HG02642 (cell line): ENCODE results near the gene VPS52.
"Not testable (repeated sequence)": the region's sequence is repeated elsewhere in the genome, so short reads cannot be mapped to it uniquely, and the experiment has no call there.

Experiments
- ATAC-seq: cut with Tn5 transposase; IDR thresholded peaks from one replicate; pipeline ENCODE4 v1.9.1; 2021; ENCODE audit warnings: mild to moderate bottlenecking; ENCODE audit not compliant: unreplicated experiment, poor library complexity

VPS52 gene

GRCh38 chr6:33251395-33252012 lies 20.2 kb downstream of the VPS52 start:
- no peak for ATAC-seq

DNA sequence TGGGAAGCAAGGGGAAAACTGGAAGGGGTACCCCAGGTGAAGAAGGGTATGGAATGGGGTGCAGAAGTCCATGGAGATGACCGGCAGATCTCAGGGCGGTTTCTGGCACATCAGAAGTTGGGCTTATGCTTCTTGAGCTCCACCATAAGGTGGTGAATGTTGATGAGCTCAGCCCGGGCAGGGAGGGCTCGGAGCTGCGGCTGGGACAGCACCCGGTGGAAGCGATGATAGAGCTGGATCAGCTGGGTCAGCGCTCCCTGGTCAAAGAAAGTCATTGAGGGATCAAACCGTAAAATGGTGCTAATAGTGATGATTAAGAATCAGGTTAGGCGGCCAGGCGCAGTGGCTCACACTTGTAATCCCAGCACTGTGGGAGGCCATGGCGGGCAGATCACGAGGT lies 20.9 kb downstream of the VPS52 start:
- ATAC-seq, result no peak

DNA sequence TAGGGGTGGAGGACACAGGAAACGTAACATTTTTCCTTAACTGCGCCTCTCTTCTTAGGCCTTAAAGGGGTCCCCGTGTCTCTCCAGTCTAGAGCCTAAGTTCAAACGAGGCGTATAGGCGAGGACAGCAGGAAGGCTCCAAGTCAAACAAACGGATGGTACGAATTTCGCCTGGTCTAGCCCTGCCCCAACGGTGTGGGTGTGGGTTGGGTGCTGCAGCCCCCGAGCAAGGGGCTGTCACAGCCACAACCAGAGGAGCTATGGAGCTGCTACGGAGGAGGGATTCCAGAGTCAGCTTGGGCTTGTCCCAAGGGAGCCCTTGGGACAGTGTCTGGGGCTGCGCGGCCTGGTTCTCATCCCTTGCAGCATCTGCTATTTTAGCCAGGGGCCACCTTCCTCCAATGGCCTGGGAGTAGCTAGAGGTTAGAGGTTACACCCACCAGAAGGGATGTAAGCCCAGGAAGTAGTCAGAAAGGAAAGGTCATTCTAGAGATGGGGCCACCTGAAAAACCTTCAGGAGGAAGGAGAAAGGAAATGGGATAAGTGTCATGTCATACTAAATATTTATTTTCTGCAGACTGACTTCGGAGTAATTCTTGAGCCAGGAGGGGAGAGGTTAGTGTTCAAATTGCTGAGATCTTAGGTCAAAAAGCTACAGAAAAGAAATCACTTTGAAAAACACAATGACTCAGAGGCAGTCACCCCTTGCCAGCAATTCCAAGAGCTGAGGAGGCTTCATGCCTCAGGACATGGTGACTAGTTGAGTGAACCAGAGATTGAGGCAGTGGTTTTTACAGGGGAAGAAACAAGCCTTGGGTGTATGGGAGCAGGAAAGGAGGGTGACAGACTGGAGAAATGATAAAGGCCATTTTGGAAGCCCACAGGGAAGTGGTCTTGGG lies 21.7 kb downstream of the VPS52 start:
- ATAC-seq, result peak; percentile 3

DNA sequence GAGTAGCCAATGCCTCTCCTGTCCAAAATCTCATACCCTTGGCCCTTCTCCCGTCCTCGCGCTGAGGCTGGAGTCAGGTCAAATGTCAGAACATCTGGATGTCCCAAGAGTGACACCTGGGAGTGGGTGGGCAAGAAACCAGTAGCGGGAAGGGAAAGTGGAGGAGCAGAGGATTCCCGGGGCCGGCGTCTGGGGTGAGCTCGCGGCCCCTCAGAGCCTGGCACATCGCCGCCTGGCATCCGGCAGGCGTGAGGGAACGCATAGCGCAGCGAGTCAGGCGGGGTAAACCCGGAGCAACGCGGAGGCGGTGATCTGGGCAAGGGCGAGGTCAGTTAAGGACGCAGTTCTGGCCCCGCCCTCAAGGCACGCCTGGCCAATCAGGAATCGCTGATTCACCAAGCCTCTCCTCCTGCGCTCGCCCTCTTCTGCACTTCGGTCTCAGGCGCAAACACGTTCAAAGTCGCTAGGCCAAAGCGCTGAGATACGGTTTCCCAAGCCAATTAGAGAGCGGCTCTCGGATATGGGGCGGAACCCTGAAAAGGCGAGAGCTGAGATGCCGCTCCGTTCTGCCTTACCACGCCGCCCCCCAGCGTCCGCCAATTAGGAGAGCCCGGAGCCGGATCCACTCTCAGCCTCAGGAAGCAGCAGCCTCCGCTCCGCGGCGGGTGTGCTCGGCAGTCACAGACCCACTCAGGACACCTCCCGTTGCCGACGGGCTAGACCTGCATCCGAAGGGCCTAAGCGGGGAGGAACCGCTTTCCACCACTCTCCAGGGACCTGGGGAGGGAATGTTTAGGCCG lies 22.5 kb downstream of the VPS52 start:
- ATAC-seq, result peak; percentile 90

GRCh38 chr6:33248643-33248931 lies 23.1 kb downstream of the VPS52 start:
- peak; percentile 5 for ATAC-seq

- peak; percentile 46 for ATAC-seq
Measured at GRCh38 chr6:33247977-33248642, 23.6 kb downstream of the VPS52 start.

DNA sequence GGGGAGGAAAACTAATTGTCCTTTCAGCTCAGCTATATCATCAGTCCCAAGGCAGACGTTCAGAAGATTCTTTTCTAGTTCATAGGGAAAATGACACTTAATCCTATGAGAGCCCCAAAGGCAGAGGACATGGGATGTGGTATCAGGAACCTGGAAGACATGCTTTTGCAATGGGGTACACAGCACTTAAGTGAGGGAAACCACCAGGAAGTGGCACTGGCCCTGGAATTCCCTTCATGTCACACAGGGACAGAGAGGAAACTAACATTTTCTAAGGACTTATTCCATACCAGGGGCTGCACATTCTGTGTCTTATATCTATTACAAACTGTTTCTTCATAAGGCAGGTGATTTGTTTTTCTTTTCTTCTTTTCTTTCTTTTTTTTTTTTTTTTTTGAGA lies 28.2 kb downstream of the VPS52 start:
- ATAC-seq, result no peak

GRCh38 chr6:33241968-33242367 lies 29.7 kb downstream of the VPS52 start:
- no peak for ATAC-seq

GRCh38 chr6:33237741-33238140 lies 33.9 kb downstream of the VPS52 start:
- no peak for ATAC-seq

GRCh38 chr6:33236852-33237251 lies 34.8 kb downstream of the VPS52 start:
- ATAC-seq, result no peak

- ATAC-seq, result no peak
Measured at GRCh38 chr6:33236328-33236727, 35.3 kb downstream of the VPS52 start.

DNA sequence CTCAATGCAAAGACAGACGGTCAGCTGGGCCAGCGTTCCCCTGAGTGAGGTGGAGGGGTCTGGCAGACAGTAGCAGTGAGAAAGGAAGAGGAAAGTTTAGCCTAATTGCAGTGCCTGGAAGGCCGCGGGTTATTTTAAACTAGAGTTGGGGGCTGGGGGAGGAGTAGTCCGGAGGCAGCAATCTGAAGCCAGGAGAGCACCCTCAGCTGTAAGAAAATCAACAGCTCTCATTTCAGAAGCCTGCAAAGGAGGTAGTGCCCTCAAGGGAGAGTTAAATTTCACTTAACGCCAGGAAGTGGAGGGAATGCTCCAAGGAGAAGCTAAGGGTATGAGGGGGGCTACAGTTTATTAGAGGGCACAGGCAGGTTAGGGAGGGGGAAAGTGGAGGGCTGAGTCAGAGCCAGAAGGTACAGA lies 36.4 kb downstream of the VPS52 start:
- ATAC-seq, result no peak

GRCh38 chr6:33226503-33227120 lies 45.1 kb downstream of the VPS52 start:
- not testable (repeated sequence) for ATAC-seq

GRCh38 chr6:33217681-33218080 lies 54.0 kb downstream of the VPS52 start:
- no peak for ATAC-seq

DNA sequence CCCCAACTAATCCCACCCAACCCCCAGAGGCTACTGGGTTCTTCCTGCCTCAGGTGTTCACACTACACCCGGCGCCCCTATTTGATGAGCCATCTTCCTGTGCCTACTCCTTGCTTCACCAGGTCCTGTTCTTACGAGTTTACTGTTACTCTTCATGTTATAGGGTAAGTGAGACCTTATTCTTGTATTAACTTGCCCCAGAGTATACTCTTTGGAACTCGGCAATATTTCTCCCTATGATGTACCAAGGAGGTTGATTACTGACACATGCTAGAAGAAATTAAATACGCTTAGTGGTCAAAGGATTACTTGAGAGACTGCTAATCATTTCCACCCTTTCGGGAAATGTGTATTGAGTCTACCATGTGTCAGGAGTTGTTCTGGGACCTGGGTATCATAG lies 54.4 kb downstream of the VPS52 start:
- ATAC-seq, result no peak

- ATAC-seq, result no peak
Measured at GRCh38 chr6:33216117-33216649, 55.5 kb downstream of the VPS52 start.

- ATAC-seq, result no peak
Measured at GRCh38 chr6:33215271-33216116, 56.2 kb downstream of the VPS52 start.

- no peak for ATAC-seq
Measured at GRCh38 chr6:33213989-33214335, 57.7 kb downstream of the VPS52 start.
